OCI-LY3 (cell line): ENCODE results near the gene SEZ6L.

Experiments
- H2AFZ ChIP-seq: fragments of 200-600, 300-600 bp; shearing (Covaris generic); 2 replicates; pipeline ENCODE4 v1.6.0; 2014; ENCODE audit warnings: antibody characterized with exemption, low read depth, low read length
- H3K27ac ChIP-seq: fragments of 200-600, 300-600 bp; sonication (generic); 2 replicates; pipeline ENCODE4 v1.5.1; 2014; ENCODE audit warnings: mild to moderate bottlenecking, low read length, moderate library complexity, mixed read lengths
- H3K27me3 ChIP-seq: fragments of 200-600, 300-600 bp; sonication (generic); 2 replicates; pipeline ENCODE4 v1.6.1; 2014; ENCODE audit warnings: low read depth, low read length, mixed read lengths
- H3K36me3 ChIP-seq: fragments of 200-600, 300-600 bp; sonication (generic); replicated peaks from 2 replicates; pipeline ENCODE3; 2014; ENCODE audit warnings: low read depth, low read length, mixed read lengths
- H3K4me1 ChIP-seq: fragments of 300-600, 200-600 bp; sonication (generic); 2 replicates; pipeline ENCODE4 v1.6.1; 2014; ENCODE audit warnings: low read length, mixed read lengths
- H3K4me2 ChIP-seq: fragments of 200-600, 300-600 bp; sonication (generic); 2 replicates; pipeline ENCODE4 v1.6.1; 2014; ENCODE audit warnings: low read length, mixed read lengths
- H3K4me3 ChIP-seq: fragments of 300-600, 200-600 bp; sonication (generic); 2 replicates; pipeline ENCODE4 v1.5.1; 2014; ENCODE audit warnings: antibody characterized with exemption, mild to moderate bottlenecking, low read length, moderate library complexity
- H3K79me2 ChIP-seq: fragments of 300-600, 200-600 bp; shearing (Covaris generic); 2 replicates; pipeline ENCODE4 v1.6.1; 2014; ENCODE audit warnings: mild to moderate bottlenecking, low read length, mixed read lengths
- H3K9ac ChIP-seq: fragments of 300-600, 200-600 bp; shearing (Covaris generic); 2 replicates; pipeline ENCODE4 v1.6.0; 2014; ENCODE audit warnings: mild to moderate bottlenecking, low read length, moderate library complexity
- H3K9me3 ChIP-seq: fragments of 200-600, 300-600 bp; shearing (Covaris generic); 2 replicates; pipeline ENCODE4 v1.6.1; 2014; ENCODE audit warnings: low read length, mixed read lengths; ENCODE audit not compliant: insufficient read depth
- H4K20me1 ChIP-seq: fragments of 200-600, 300-600 bp; sonication (generic); 2 replicates; pipeline ENCODE4 v1.6.1; 2016; ENCODE audit warnings: low read length, mixed read lengths; ENCODE audit not compliant: insufficient read depth
- CTCF ChIP-seq: fragments of 200-600, 300-600 bp; sonication (generic); IDR thresholded peaks from 2 replicates; pipeline ENCODE4 v1.5.1; 2014; ENCODE audit warnings: antibody characterized with exemption, low read length, low read depth
- EZH2phosphoT487 ChIP-seq: fragments of 200-600 bp; shearing (Covaris generic); IDR thresholded peaks from 2 replicates; pipeline ENCODE4 v1.6.1; 2018; ENCODE audit warnings: antibody characterized with exemption, mixed run types, low read depth

SEZ6L gene

DNA sequence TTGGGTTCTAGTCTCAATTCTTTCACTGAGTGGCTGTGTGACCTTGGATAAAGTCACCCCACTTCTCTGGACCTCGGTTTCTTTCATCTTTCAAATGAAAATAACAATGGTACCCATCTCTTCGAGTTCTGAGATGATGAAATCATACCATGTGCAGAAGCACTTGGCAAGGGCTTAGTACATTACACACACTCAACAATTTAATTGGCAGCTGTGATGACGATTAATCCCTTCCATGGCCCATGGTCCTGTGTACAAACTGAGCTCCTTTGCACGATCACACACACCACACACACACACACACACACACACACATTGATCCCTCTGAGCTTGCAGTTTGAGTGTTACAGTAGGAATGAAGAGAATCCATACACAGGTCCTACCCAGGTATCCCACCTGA lies 156.4 kb downstream of the SEZ6L start:
- no peaks in the 10 kb centered on the region for H4K20me1 ChIP-seq
- no peaks in the 10 kb centered on the region for H3K36me3 ChIP-seq
- H3K9ac ChIP-seq = no peak overlapping the region
- no peak overlapping the region for H3K4me3 ChIP-seq
- no peak overlapping the region for H2AFZ ChIP-seq
- H3K4me2 ChIP-seq = no peak overlapping the region
- H3K27ac ChIP-seq = no peak overlapping the region
- H3K27me3 ChIP-seq = peaks cover 49% of the 10 kb centered on the region
- H3K9me3 ChIP-seq = no peaks in the 10 kb centered on the region
- TF ChIP-seq EZH2phosphoT487 = no peak
- no peak for TF ChIP-seq CTCF
- H3K4me1 ChIP-seq = peaks cover 14% of the 10 kb centered on the region
- H3K79me2 ChIP-seq = no peaks in the 10 kb centered on the region

DNA sequence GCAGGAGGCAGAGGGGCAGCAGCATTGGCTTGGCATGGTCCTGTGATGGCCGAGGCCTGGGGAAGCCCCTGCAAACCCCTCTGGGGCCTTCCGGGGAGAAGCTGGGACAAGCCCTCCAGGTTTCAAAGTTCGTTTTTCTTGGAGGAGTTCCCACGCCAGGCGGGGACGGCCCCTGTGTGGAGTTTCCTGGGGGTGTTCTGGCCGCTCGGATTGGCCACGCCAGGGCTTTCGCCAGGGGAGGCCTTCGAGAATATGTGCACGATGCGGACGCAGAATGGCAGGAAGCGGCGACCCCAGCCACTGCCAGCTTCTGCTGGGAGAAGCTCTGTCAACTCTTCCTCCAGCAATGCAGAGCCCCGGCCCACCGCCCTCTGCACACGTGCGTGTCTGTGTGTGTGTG lies 157.5 kb downstream of the SEZ6L start:
- H3K36me3 ChIP-seq = no peaks in the 10 kb centered on the region
- H2AFZ ChIP-seq = peak overlapping the region; percentile 56; the same call in 1 of the 2 replicates
- H3K4me3 ChIP-seq = peak overlapping the region; percentile 33
- peak overlapping the region; percentile 50 for H3K4me2 ChIP-seq
- no peak overlapping the region for H3K27ac ChIP-seq
- no peaks in the 10 kb centered on the region for H3K9me3 ChIP-seq
- peaks cover 42% of the 10 kb centered on the region for H3K27me3 ChIP-seq
- H3K9ac ChIP-seq = no peak overlapping the region; the same call in 1 of the 2 replicates
- TF ChIP-seq CTCF = no peak
- TF ChIP-seq EZH2phosphoT487 = no peak
- no peaks in the 10 kb centered on the region for H3K79me2 ChIP-seq
- peaks cover 16% of the 10 kb centered on the region for H3K4me1 ChIP-seq
- no peaks in the 10 kb centered on the region for H4K20me1 ChIP-seq

DNA sequence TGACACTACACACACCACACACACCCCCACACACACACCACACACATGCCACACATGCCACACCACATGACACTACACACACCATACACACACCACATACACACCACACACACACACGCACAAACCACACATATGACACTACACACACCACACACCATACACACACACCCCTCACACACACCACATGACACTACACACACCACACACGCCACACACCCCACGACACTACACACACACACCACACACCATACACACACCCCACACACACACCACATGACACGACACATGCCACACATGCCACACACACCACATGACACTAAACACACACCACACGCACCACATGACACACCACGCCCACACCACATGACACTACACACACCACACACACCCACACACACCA lies 158.0 kb downstream of the SEZ6L start:
- Histone ChIP-seq H3K4me3 (peak overlapping the region; percentile 33; the same call in 1 of the 2 replicates), H3K27me3 (peaks cover 39% of the 10 kb centered on the region), H3K4me2 (peak overlapping the region; percentile 50), H4K20me1 (no peaks in the 10 kb centered on the region), H3K36me3 (no peaks in the 10 kb centered on the region), H3K4me1 (peaks cover 16% of the 10 kb centered on the region), H2AFZ (no peak overlapping the region), H3K9me3 (no peaks in the 10 kb centered on the region), H3K27ac (no peak overlapping the region), H3K79me2 (no peaks in the 10 kb centered on the region), H3K9ac (no peak overlapping the region; the same call in 1 of the 2 replicates)
- TF ChIP-seq CTCF (no peak), EZH2phosphoT487 (no peak)

- peaks cover 38% of the 10 kb centered on the region for H3K27me3 ChIP-seq
- H4K20me1 ChIP-seq = no peaks in the 10 kb centered on the region
- H3K4me3 ChIP-seq = no peak overlapping the region
- H3K36me3 ChIP-seq = no peaks in the 10 kb centered on the region
- no peaks in the 10 kb centered on the region for H3K79me2 ChIP-seq
- H3K4me2 ChIP-seq = no peak overlapping the region
- H3K27ac ChIP-seq = no peak overlapping the region
- H3K9me3 ChIP-seq = no peaks in the 10 kb centered on the region
- H3K4me1 ChIP-seq = peaks cover 16% of the 10 kb centered on the region
- H2AFZ ChIP-seq = no peak overlapping the region
- H3K9ac ChIP-seq = no peak overlapping the region
- TF ChIP-seq EZH2phosphoT487 (no peak), CTCF (no peak)
Observed at GRCh38 chr22:26328221-26328620, 159.0 kb downstream of the SEZ6L start.
